Activated CD4-positive, alpha-beta memory T cell treated with anti-CD3 and anti-CD28 coated beads, Interleukin-2, amount 10 ng/mL, durations not matched to agents 7 days and 5 days (primary cell): ENCODE measurements around the gene PGK1. TPM values are rescaled to one million over a fixed set of nuclear protein-coding genes. Genes with fewer than 3 reads are reported as not detected.
A peak's percentile ranks its signal among the peaks of the same experiment; 100 is the strongest.
"Not testable (repeated sequence)": the region's sequence is repeated elsewhere in the genome, so short reads cannot be mapped to it uniquely, and the experiment has no call there.

Experiments used
- CTCF ChIA-PET: fragments of 350-600 bp; sonication (Branson Sonifier 250); formaldehyde crosslinking; loops from one replicate; lab custom pipeline; 2021; ENCODE audit warnings: antibody characterized with exemption, inconsistent platforms; lab: Charles Lee
- POLR2A ChIA-PET: fragments of 350-600 bp; sonication (Branson Sonifier 250); formaldehyde crosslinking; loops from one replicate; lab custom pipeline; 2021; ENCODE audit warnings: antibody characterized with exemption; lab: Charles Lee
- DNase-seq: peaks from one replicate; pipeline ENCODE4 v3.0.0-alpha.2; 2020
- H3K27ac Mint-ChIP-seq: one replicate; pipeline ENCODE4 v1.8.0; 2021; ENCODE audit warnings: mild to moderate bottlenecking, mixed read lengths
- H3K27me3 Mint-ChIP-seq: one replicate; pipeline ENCODE4 v1.8.0; 2021; ENCODE audit warnings: mixed read lengths
- H3K36me3 Mint-ChIP-seq: one replicate; pipeline ENCODE4 v1.8.0; 2021; ENCODE audit warnings: low read depth, mixed read lengths
- H3K4me1 Mint-ChIP-seq: one replicate; pipeline ENCODE4 v1.8.0; 2021; ENCODE audit warnings: mixed read lengths
- H3K4me3 Mint-ChIP-seq: one replicate; pipeline ENCODE4 v1.8.0; 2021; ENCODE audit warnings: mild to moderate bottlenecking, mixed read lengths
- H3K9me3 Mint-ChIP-seq: one replicate; pipeline ENCODE4 v1.8.0; 2021; ENCODE audit warnings: mixed read lengths
- total RNA-seq, 2 experiments: library from RNA; stranded (reverse); gene quantifications; one replicate each; pipeline ENCODE4 v1.2.3, GENCODE V29; 2021

PGK1 gene
- total RNA-seq, 2 experiments from 2014 or later = 1,048 to 1,050 TPM

DNA sequence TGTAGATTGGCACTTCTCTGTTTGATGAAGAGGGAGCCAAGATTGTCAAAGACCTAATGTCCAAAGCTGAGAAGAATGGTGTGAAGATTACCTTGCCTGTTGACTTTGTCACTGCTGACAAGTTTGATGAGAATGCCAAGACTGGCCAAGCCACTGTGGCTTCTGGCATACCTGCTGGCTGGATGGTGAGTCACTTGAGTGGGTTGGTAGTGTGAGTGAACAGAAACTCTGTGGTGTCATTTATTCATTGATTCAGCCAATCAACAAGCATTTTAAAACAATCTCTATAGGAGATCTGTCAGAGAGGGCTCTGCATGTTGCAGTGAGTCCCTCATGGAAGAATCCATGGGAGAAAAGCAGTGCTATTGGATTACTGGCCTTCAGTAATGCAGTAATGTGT, 19.1 kb downstream of the PGK1 start:
- H3K27ac Mint-ChIP-seq = peak overlapping the region; percentile 30
- H3K36me3 Mint-ChIP-seq = peaks cover 79% of the 10 kb centered on the region
- DNase-seq = peak; percentile 28

DNA sequence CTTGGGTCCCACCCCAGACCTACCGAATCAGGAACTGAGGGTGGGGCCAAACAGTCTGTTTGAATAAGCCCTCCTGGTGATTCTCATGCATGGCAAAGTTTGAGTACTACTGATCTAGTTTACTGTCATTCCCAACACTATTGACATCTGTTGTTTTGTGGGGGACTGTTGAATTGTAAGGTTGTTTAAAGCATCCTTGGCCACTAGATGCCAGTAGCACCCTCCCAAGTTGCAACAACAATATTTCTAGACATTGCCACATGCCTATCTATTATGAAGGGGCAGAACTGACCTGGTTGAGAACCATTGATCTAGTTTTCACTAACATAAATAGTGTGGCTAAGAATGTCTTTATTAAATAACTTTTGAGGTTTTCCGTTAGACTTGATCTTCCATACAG, 20.3 kb downstream of the PGK1 start:
- Mint-ChIP-seq H3K27ac (no peak overlapping the region), H3K9me3 (no peaks in the 10 kb centered on the region), H3K27me3 (no peaks in the 10 kb centered on the region), H3K36me3 (peaks cover 74% of the 10 kb centered on the region), H3K4me3 (no peak overlapping the region), H3K4me1 (peaks cover 35% of the 10 kb centered on the region)
- POLR2A ChIA-PET = no interaction called here
- CTCF ChIA-PET = interaction anchor here (1.0 kb wide), 1 partner anchor 957 kb away, joined by 3 read pairs; no protein-coding TSS in a partner anchor
- DNase-seq = no peak

More for the DNA sequence above, 19.1 kb downstream of the PGK1 start:
- H3K9me3 Mint-ChIP-seq = no peaks in the 10 kb centered on the region
- H3K27me3 Mint-ChIP-seq = no peaks in the 10 kb centered on the region
- peaks cover 39% of the 10 kb centered on the region for H3K4me1 Mint-ChIP-seq
- H3K4me3 Mint-ChIP-seq = no peak overlapping the region
- ChIA-PET POLR2A (interaction anchor here (1.0 kb wide), 1 partner anchor 15 kb away, joined by 3 read pairs; no protein-coding TSS in a partner anchor), CTCF (no interaction called here)

DNA sequence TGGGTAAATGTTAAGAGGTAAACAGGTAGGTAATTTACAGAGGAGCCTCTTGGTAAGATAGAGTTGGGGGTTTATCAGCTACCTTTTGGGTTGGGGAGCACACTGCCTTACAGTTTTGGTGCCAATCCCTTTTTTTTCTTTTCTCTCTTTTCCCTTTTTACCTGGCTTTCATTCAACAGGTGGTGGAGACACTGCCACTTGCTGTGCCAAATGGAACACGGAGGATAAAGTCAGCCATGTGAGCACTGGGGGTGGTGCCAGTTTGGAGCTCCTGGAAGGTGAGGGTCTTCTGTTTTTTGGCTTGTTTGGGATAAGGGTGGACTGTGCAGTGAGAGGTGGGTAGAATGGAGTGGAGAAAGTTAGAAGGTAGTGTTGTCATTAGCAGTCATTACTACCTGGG, 21.1 kb downstream of the PGK1 start:
- CTCF ChIA-PET = interaction anchor here (1.0 kb wide), 1 partner anchor 956 kb away, joined by 3 read pairs; no protein-coding TSS in a partner anchor

DNA sequence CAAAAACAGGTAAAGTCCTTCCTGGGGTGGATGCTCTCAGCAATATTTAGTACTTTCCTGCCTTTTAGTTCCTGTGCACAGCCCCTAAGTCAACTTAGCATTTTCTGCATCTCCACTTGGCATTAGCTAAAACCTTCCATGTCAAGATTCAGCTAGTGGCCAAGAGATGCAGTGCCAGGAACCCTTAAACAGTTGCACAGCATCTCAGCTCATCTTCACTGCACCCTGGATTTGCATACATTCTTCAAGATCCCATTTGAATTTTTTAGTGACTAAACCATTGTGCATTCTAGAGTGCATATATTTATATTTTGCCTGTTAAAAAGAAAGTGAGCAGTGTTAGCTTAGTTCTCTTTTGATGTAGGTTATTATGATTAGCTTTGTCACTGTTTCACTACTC, 21.7 kb downstream of the PGK1 start:
- CTCF ChIA-PET, DNase-seq, H3K27me3 Mint-ChIP-seq, H3K27ac Mint-ChIP-seq, H3K4me3 Mint-ChIP-seq, H3K9me3 Mint-ChIP-seq: not testable (repeated sequence)
- Mint-ChIP-seq H3K4me1 (peaks cover 28% of the 10 kb centered on the region), H3K36me3 (peaks cover 81% of the 10 kb centered on the region)
- POLR2A ChIA-PET = interaction anchor here (1.2 kb wide), 1 partner anchor 13 kb away, joined by 3 read pairs; the partner anchor contains the start of gene TAF9B

More for the DNA sequence above, 21.1 kb downstream of the PGK1 start:
- peaks cover 28% of the 10 kb centered on the region for H3K4me1 Mint-ChIP-seq
- no peaks in the 10 kb centered on the region for H3K27me3 Mint-ChIP-seq
- POLR2A ChIA-PET = interaction anchor here (1.2 kb wide), 1 partner anchor 14 kb away, joined by 3 read pairs; the partner anchor contains the start of gene TAF9B
- no peak overlapping the region for H3K4me3 Mint-ChIP-seq
- no peak overlapping the region for H3K27ac Mint-ChIP-seq
- no peak for DNase-seq
- no peaks in the 10 kb centered on the region for H3K9me3 Mint-ChIP-seq
- peaks cover 75% of the 10 kb centered on the region for H3K36me3 Mint-ChIP-seq

DNA sequence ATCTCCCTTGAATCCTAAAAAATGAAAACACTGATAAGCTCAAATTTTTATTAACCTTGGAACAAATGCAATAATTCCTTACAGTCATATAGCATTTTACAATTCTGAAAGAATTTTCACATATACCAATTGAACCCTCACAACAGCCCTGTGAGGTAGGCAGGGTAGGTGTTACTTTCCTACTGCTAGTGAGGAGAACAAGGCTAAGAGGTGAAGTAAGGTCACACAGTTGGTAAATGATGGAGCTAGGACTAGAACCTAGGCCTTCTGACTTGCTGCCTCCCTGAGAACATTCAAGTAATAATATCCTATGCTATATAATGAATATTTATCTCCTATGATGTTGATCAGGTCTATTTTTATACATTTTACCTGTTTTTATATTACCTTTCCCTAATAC, 25.7 kb downstream of the PGK1 start:
- Mint-ChIP-seq H3K27ac (no peak overlapping the region), H3K36me3 (peaks cover 66% of the 10 kb centered on the region), H3K27me3 (no peaks in the 10 kb centered on the region), H3K4me1 (peaks cover 2% of the 10 kb centered on the region), H3K4me3 (no peak overlapping the region), H3K9me3 (no peaks in the 10 kb centered on the region)
- DNase-seq = no peak
- CTCF ChIA-PET = no interaction called here
- POLR2A ChIA-PET = interaction anchor here (0.8 to 2.9 kb wide), 4 partner anchors 10 to 235 kb away, joined by 3 to 13 read pairs (median 4); partner anchors contain the start of genes COX7B, MAGT1 and TAF9B

DNA sequence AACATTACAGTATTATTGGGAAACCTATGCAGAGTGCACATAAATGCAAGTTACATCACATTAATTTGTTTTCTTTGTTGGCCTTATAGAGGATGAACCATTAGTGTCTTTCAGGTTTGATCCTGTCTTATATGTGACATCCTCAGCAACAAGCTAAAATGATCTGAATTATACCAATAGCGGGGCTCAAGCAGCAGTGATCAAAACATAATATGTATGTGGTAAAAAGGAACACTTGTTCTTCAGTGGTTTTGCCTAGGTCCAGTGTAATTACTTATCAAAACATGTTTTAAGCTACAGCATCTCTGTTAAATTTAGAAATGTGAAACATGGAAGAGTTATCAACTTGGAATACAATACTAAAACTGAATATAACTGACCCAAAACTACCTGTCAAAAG, 26.3 kb downstream of the PGK1 start:
- H3K9me3 Mint-ChIP-seq = no peaks in the 10 kb centered on the region
- peaks cover 60% of the 10 kb centered on the region for H3K36me3 Mint-ChIP-seq
- H3K27ac Mint-ChIP-seq = peak overlapping the region; percentile 3
- ChIA-PET POLR2A (interaction anchor here (0.8 to 2.9 kb wide), 6 partner anchors 9 to 235 kb away, joined by 3 to 13 read pairs (median 4); partner anchors contain the start of genes COX7B, MAGT1 and TAF9B), CTCF (no interaction called here)
- DNase-seq = no peak
- H3K4me3 Mint-ChIP-seq = no peak overlapping the region
- peaks cover 2% of the 10 kb centered on the region for H3K4me1 Mint-ChIP-seq
- no peaks in the 10 kb centered on the region for H3K27me3 Mint-ChIP-seq

DNA sequence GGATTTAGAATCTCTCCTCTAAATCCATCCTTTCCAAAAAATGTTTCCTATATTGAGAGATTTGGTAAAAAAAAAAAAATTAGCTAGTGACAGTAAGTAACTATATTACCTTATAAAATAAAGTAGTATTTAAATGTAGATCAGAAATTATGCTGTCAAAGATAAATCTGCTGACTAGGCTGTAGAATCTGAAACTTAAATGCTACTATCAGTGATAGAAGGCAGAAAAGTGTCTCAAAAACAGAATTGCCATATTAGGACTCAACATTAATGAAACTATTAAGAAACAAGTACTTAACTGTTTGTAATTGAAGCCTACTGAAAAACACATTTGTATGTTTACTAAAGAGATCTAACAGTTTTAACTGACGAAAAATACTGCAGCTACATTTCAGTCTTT, 27.1 kb downstream of the PGK1 start:
- H3K4me3 Mint-ChIP-seq = no peak overlapping the region
- DNase-seq = no peak
- ChIA-PET CTCF (no interaction called here), POLR2A (interaction anchor here (1.0 to 2.9 kb wide), 5 partner anchors 8 to 232 kb away, joined by 3 to 13 read pairs (median 5); partner anchors contain the start of genes COX7B and TAF9B)
- H3K36me3 Mint-ChIP-seq = peaks cover 54% of the 10 kb centered on the region
- no peak overlapping the region for H3K27ac Mint-ChIP-seq
- no peaks in the 10 kb centered on the region for H3K27me3 Mint-ChIP-seq
- no peaks in the 10 kb centered on the region for H3K9me3 Mint-ChIP-seq
- peaks cover 2% of the 10 kb centered on the region for H3K4me1 Mint-ChIP-seq

DNA sequence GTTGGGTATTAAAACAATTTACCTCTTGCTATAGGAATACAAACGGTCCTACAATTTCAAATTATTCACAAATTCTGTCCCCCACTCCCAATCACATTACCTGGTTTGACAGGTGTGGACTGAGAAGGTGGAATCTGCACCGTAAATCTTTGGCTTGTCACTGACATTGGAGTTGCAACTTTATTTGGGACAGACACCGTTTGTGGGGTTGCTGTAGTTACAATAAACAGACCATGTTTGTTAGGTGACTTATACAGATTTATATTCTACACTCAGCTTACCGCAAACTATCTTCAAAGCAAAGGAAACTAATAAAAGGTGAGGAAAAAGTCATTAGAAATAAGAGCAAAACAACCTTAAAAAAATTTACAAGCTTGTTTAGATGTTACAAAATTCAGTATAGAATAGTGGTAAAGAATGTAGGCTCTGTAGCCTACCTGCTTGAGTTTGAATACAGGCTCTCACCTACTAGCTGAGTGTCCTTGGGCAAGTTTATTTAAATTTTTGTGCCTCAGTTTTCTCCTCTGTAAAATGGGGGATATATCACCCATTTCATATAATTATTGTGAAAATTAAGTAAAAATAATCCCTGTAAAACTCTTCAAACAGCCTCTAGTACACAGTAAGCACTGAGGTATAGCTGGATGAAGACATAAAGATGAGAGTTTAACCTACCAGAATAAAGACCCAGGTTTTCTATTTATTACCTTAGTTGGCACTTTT, 29.4 kb downstream of the PGK1 start:
- Mint-ChIP-seq H3K36me3 (peaks cover 37% of the 10 kb centered on the region), H3K4me1 (peaks cover 6% of the 10 kb centered on the region), H3K9me3 (no peaks in the 10 kb centered on the region), H3K27me3 (no peaks in the 10 kb centered on the region), H3K4me3 (no peak overlapping the region), H3K27ac (no peak overlapping the region)
- POLR2A ChIA-PET = interaction anchor here (1.8 kb wide), 1 partner anchor 27 kb away, joined by 5 read pairs; no protein-coding TSS in a partner anchor
- DNase-seq = no peak
- CTCF ChIA-PET = no interaction called here

DNA sequence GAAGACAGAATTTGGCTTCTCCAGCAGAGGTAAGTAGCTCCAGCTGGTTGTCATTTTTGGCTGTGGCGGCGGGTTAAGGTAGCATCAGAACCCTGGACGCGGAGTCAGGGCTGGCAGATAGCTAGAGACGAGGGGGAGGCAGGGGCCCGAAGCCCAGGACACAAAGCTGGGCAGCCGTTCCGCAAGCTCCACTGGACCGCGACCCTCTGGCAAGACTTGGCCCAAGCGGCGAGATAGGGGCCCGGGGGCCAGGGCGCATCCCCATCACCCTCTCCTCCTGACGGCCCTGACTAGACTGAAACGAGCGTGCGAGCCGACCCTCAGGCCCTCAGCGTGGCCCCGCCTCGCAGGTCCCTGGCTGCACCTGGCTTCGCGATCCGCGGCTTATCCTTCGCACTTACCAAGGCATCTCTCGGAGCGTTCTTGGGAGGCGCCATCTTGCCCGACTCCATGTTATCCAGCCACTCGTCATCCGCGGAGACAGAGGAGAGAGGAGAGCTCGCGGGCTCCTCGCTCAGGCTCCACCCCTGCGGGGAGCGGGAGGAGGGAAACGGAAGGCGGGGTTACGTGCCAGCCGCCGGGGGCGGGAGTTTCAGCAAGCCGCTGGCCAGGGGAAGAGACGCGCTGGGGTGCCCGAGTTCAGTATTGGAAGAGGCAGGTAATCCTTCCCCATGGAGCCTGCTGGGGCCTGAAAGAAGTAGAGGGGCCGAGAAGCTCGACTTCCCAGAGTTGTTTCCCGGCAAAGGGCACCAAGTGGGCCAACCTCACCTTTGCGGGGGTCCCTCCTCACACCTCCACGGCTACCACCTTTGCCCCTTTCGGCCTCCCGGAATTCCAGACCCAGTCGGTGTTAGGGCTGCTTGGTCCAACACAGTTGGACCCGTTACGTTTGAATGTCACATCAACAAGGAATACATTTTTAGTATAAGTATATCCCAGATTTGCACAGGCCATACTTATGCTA, 35.4 kb downstream of the PGK1 start, which contains the start of gene TAF9B:
Gene TAF9B (minus strand): TSS at position 491 of the 964 bp plus-strand sequence. CDS start 39 bp downstream, at position 452.
- DNase-seq = peak; percentile 86
- peak within 1 kb of the TSS; percentile 88 for H3K4me3 Mint-ChIP-seq
- ChIA-PET POLR2A (interaction anchor here (0.8 to 2.2 kb wide), 8 partner anchors 9 to 1316 kb away, joined by 3 to 13 read pairs (median 4); partner anchors contain the start of gene PGK1), CTCF (interaction anchor here (0.8 kb wide), 1 partner anchor 60 kb away, joined by 5 read pairs; no protein-coding TSS in a partner anchor)
- H3K27ac Mint-ChIP-seq = peak within 1 kb of the TSS; percentile 83
- no peaks in the 10 kb centered on the region for H3K27me3 Mint-ChIP-seq
- H3K4me1 Mint-ChIP-seq = peaks cover 14% of the 10 kb centered on the region
- peaks cover under 1% of the 10 kb centered on the region for H3K36me3 Mint-ChIP-seq
- peaks cover 5% of the 10 kb centered on the region for H3K9me3 Mint-ChIP-seq

DNA sequence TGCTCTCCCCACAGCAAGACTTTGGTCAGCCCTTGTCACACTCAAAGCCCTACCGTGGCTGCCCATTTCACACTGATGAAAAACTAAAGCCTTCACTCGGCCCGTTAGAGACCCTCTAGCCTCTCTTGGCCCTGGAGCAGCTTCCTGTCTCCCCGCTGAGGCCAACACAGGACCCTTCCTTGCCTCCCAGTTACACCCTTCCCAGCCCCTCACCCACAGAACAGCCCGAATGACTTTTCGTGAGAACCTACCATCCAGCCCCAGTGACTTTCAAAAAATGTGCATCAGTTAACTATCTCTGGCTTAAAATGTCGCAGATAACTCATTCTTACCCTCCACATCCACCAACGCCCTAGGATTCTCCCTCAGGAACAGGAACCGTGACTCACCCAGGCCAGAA, 36.2 kb downstream of the PGK1 start:
- ChIA-PET CTCF (interaction anchor here (0.8 kb wide), 1 partner anchor 59 kb away, joined by 5 read pairs; no protein-coding TSS in a partner anchor), POLR2A (interaction anchor here (1.5 to 2.2 kb wide), 3 partner anchors 10 to 36 kb away, joined by 3 to 13 read pairs (median 5); partner anchors contain the start of gene PGK1)
- DNase-seq = no peak
- peaks cover 14% of the 10 kb centered on the region for H3K4me1 Mint-ChIP-seq
- peaks cover 5% of the 10 kb centered on the region for H3K9me3 Mint-ChIP-seq
- H3K4me3 Mint-ChIP-seq = peak overlapping the region; percentile 88
- H3K36me3 Mint-ChIP-seq = no peaks in the 10 kb centered on the region
- H3K27ac Mint-ChIP-seq = no peak overlapping the region
- no peaks in the 10 kb centered on the region for H3K27me3 Mint-ChIP-seq

DNA sequence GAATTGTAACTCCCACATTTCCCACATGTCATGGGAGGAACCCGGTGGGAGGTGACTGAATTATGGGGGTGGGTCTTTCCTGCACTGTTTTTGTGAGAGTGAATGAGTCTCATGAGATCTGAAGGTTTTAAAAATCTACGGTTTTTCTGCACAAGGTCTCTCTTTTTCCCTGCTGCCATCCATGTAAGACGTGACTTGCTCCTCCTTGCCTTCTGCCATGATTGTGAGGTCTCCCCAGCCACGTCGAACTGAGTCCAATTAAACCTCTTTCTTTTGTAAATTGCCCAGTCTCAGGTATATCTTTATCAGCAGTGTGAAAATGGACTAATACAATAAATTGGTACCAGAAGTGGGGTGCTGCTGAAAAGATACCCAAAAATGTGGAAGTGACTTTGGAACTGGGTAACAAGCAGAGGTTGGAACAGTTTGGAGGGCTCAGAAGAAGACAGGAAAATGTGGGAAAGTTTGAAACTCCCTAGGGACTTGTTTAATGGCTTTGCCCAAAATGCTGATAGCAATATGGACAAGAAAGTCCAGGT, 43.0 kb downstream of the PGK1 start:
- peaks cover 11% of the 10 kb centered on the region for H3K36me3 Mint-ChIP-seq
- H3K4me3 Mint-ChIP-seq, DNase-seq, POLR2A ChIA-PET, CTCF ChIA-PET, H3K27me3 Mint-ChIP-seq, H3K27ac Mint-ChIP-seq, H3K4me1 Mint-ChIP-seq: not testable (repeated sequence)
- peaks cover 16% of the 10 kb centered on the region for H3K9me3 Mint-ChIP-seq

DNA sequence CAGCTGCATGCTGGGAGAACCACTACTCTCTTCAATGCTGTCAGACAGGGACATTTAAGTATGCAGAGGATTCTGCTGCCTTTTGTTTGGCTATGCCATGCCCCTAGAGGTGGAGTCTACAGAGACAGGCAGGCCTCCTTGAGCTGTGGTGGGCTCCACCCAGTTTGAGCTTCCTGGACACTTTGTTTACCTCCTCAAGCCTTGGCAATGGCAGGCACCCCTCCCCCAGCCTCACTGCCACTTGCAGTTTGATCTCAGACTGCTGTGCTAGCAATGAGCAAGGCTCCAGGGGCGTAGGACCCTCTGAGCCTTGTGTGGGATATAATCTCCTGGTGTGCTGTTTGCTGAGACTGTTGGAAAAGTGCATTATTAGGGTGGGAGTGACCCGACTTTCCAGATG, 53.3 kb downstream of the PGK1 start:
- H3K9me3 Mint-ChIP-seq, H3K36me3 Mint-ChIP-seq, H3K27ac Mint-ChIP-seq, POLR2A ChIA-PET, H3K4me1 Mint-ChIP-seq, CTCF ChIA-PET, H3K27me3 Mint-ChIP-seq, H3K4me3 Mint-ChIP-seq: not testable (repeated sequence)
- peak; percentile 17 for DNase-seq
